NCI-H2029 treated with DMSO at 0.1 percent for 48 hours (cell line): ENCODE results near the gene SLC39A7.

Experiments used
- DNase-seq: peaks from one replicate; lab custom pipeline; 2025; lab: John Stamatoyannopoulos, UW

Gene SLC39A7

GRCh38 chr6:33170176-33171015 lies 30.3 kb upstream of the SLC39A7 start:
- DNase-seq: no peak

- no peak for DNase-seq
These were observed 29.4 kb upstream of the SLC39A7 start for GRCh38 chr6:33171016-33171879.

GRCh38 chr6:33171880-33172687 lies 28.6 kb upstream of the SLC39A7 start:
- DNase-seq: no peak

GRCh38 chr6:33172688-33173534 lies 27.8 kb upstream of the SLC39A7 start:
- no peak for DNase-seq

GRCh38 chr6:33173535-33174180 lies 27.0 kb upstream of the SLC39A7 start:
- DNase-seq: no peak

- no peak for DNase-seq
These were observed 25.9 kb upstream of the SLC39A7 start for GRCh38 chr6:33174784-33175183.

GRCh38 chr6:33175436-33176069 lies 25.1 kb upstream of the SLC39A7 start:
- DNase-seq: no peak

- DNase-seq: no peak
These were observed 23.8 kb upstream of the SLC39A7 start for GRCh38 chr6:33176906-33177305.

- no peak for DNase-seq
These were observed 22.9 kb upstream of the SLC39A7 start for GRCh38 chr6:33177552-33178446.

GRCh38 chr6:33178755-33179475 lies 21.8 kb upstream of the SLC39A7 start:
- no peak for DNase-seq

GRCh38 chr6:33181141-33181540 lies 19.5 kb upstream of the SLC39A7 start:
- DNase-seq: no peak

GRCh38 chr6:33183071-33183683 lies 17.5 kb upstream of the SLC39A7 start:
- no peak for DNase-seq

- no peak for DNase-seq
These were observed 15.5 kb upstream of the SLC39A7 start for GRCh38 chr6:33185190-33185589.

GRCh38 chr6:33185654-33186187 lies 14.9 kb upstream of the SLC39A7 start:
- no peak for DNase-seq

GRCh38 chr6:33187809-33188208 lies 12.9 kb upstream of the SLC39A7 start:
- no peak for DNase-seq

GRCh38 chr6:33189164-33189563 lies 11.5 kb upstream of the SLC39A7 start:
- DNase-seq: no peak

GRCh38 chr6:33189625-33190448 lies 10.8 kb upstream of the SLC39A7 start:
- DNase-seq: no peak
